Heart right ventricle (tissue), 16 donors: ENCODE measurements around the gene CA4. TPM values are rescaled to one million over a fixed set of nuclear protein-coding genes. Genes with fewer than 3 reads are reported as not detected.

Source experiments
- ATAC-seq, 8 donors: fragments of 200-7000 bp; cut with Tn5 transposase; one replicate each; pipeline ENCODE4 v1.9.1; 2020; ENCODE audit warnings: mild to moderate bottlenecking in 8 of 8, moderate library complexity in 8 of 8, moderate number of reproducible peaks in 1 of 8
- DNase-seq, 2 donors: peaks; one replicate each; pipeline ENCODE4 v3.0.0-alpha.2; 2020
- H3K27ac ChIP-seq, 10 donors: fragments of 200-600 bp; sonication (generic) in 2 of 10; one replicate each; pipeline versions ENCODE4 v1.5.0 to v1.8.0; 2020 to 2022; ENCODE audit warnings: mild to moderate bottlenecking in 3 of 10
- H3K27me3 ChIP-seq, 7 donors: fragments of 200-600 bp; one replicate each; pipeline ENCODE4 v1.8.0; 2021 to 2022; ENCODE audit warnings: mild to moderate bottlenecking in 2 of 7
- H3K36me3 ChIP-seq, 9 donors: fragments of 200-600 bp; sonication (generic) in 1 of 9; one replicate each; pipeline versions ENCODE4 v1.5.0 to v1.8.0; 2020 to 2022; ENCODE audit warnings: mild to moderate bottlenecking in 2 of 9
- H3K4me1 ChIP-seq, 9 donors: fragments of 200-600 bp; sonication (generic) in 1 of 9; one replicate each; pipeline versions ENCODE4 v1.5.0 to v1.8.0; 2020 to 2022; ENCODE audit warnings: mild to moderate bottlenecking in 4 of 9
- H3K4me3 ChIP-seq, 10 donors: fragments of 200-600 bp; sonication (generic) in 2 of 10; one replicate each; pipeline versions ENCODE4 v1.5.0 to v1.8.0; 2020 to 2022; ENCODE audit warnings: mild to moderate bottlenecking in 7 of 10, moderate library complexity in 2 of 10
- H3K9me3 ChIP-seq, 11 donors: fragments of 200-600 bp in 10 of 11; sonication (generic) in 2 of 11; one replicate each; pipeline versions ENCODE4 v1.5.0 to v1.8.0; 2013 to 2022; ENCODE audit warnings: mild to moderate bottlenecking in 2 of 11, control low read depth in 1 of 11, moderate library complexity in 1 of 11
- WGBS, 2 donors: extraction: QIAGEN DNeasy Blood & Tissue Kit; methylation state at CpG; one replicate each; pipeline ENCODE4 v1.1.7; 2013; ENCODE audit warnings: inconsistent platforms in 1 of 2; 5-methylcytosine and 5-hydroxymethylcytosine counted together
- intact Hi-C, 10 donors: fragments of 100-400 bp; cut with DNase I; formaldehyde crosslinking; loops; one replicate each; pipeline versions ENCODE4 v1.11.1 to v1.14.2; 2022
- polyA plus RNA-seq, 2 donors: library from polyadenylated mRNA; stranded (reverse); fragments of 200-250 nt; gene quantifications; one replicate each; pipeline ENCODE4 v1.2.3, GENCODE V29; 2013
- total RNA-seq, 10 donors: library from RNA; stranded (reverse); fragmentation: NEBNext Ultra II Directional in 3 of 10; extraction: Animal tissue kit (Norgen Biotek cat#: 25700) in 3 of 10; gene quantifications; one replicate each; pipeline versions ENCODE4 v1.2.1 to v1.2.4, GENCODE V29; 2021 to 2023
- TF ChIP-seq, protein P1 (sequence below), 9 donors: fragments of 200-600 bp; sonication (generic) in 2 of 9; IDR thresholded peaks; one replicate each; pipeline versions ENCODE4 v1.5.0 to v1.8.0; 2021 to 2022; ENCODE audit warnings: antibody characterized with exemption in 9 of 9, mild to moderate bottlenecking in 5 of 9, moderate library complexity in 1 of 9
- donor health status: Arrhythmogenic right ventricular cardiomyopathy.
- donor health status: ischemic (EF 13 %, LVEDD 7.1; RV severe dilation, severe dysfunction).
- donor health status: healthy with polysubstance abuse.
- donor health status: DM: no; HTN: yes; CAD: no.
- donor health status: DM: no; HTN: no; CAD: no.
- donor health status: ischemic (EF 25% LVEDD 6.9; RV normal size, moderate dysfunction).
- donor health status: ischemic (EF 25% LVEDD 5.7; RV mildly dilated, moderate dysfunction).
- donor health status: healthy.
- donor health status: DM: yes; HTN: yes; CAD: no.
- donor health status: Ischemic cardiomyopathy.
- donor health status: ischemic (EF 35%, LVEDD 5.7; RV mildly dilated, moderate dysfunction).
- donor health status: nonischemic (EF 11% LVEDD 7.7; RV severe dilation, severe dysfunction).
- donor health status: DM: yes; HTN: yes; CAD: no.
- donor health status: PGD.
- donor health status: ischemic (EF 29% LVEDD 5.4; RV normal size, mild dysfunction).
- donor health status: nonischemic (EF 23%, LVEDD 6.1; RV moderate dilation, normal function).

Gene CA4
- total and polyA plus RNA-seq, 12 donors = 5.7 to 57.8 (median 16.2) TPM

- Histone ChIP-seq H3K9me3 (no peaks in the 10 kb centered on the region), H3K27me3 (peaks cover 22 to 86% (median 74%) of the 10 kb centered on the region in 7 donors), H3K4me1 (peaks cover 2 to 69% (median 46%) of the 10 kb centered on the region in 9 donors), H3K27ac (peak overlapping the region in 2 of 10 donors; percentile 51 to 69), H3K36me3 (no peaks in the 10 kb centered on the region), H3K4me3 (no peak overlapping the region)
- ATAC-seq = no peak
- 81 to 83% methylated on average over 2 of the region's 2 CpGs for WGBS, 2 donors
- intact Hi-C loops = loop anchor here in 3 of 10 donors (10.0 kb wide), 1 partner anchor 289 kb away; no protein-coding TSS in a partner anchor
- DNase-seq = no peak
- TF ChIP-seq, protein P1, sequence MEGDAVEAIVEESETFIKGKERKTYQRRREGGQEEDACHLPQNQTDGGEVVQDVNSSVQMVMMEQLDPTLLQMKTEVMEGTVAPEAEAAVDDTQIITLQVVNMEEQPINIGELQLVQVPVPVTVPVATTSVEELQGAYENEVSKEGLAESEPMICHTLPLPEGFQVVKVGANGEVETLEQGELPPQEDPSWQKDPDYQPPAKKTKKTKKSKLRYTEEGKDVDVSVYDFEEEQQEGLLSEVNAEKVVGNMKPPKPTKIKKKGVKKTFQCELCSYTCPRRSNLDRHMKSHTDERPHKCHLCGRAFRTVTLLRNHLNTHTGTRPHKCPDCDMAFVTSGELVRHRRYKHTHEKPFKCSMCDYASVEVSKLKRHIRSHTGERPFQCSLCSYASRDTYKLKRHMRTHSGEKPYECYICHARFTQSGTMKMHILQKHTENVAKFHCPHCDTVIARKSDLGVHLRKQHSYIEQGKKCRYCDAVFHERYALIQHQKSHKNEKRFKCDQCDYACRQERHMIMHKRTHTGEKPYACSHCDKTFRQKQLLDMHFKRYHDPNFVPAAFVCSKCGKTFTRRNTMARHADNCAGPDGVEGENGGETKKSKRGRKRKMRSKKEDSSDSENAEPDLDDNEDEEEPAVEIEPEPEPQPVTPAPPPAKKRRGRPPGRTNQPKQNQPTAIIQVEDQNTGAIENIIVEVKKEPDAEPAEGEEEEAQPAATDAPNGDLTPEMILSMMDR (IDR thresholded peaks at IDR 0.05) = no peak
Measured at GRCh38 chr17:60146206-60146605, 3.6 kb upstream of the CA4 start.

- intact Hi-C loops = loop anchor here in 3 of 10 donors (10.0 kb wide), 1 partner anchor 287 kb away; no protein-coding TSS in a partner anchor
Measured at GRCh38 chr17:60147553-60148223, 2.1 kb upstream of the CA4 start.

GRCh38 chr17:60148373-60148772, 1.4 kb upstream of the CA4 start:
- peaks cover 16 to 91% (median 83%) of the 10 kb centered on the region in 7 donors for H3K27me3 ChIP-seq
- intact Hi-C loops = loop anchor here in 3 of 10 donors (10.0 kb wide), 1 partner anchor 286 kb away; no protein-coding TSS in a partner anchor
- 47% methylated on average over 2 of the region's 2 CpGs for WGBS, 2 donors
- no peak for DNase-seq
- no peak for ATAC-seq
- H3K36me3 ChIP-seq = no peaks in the 10 kb centered on the region
- peak overlapping the region in 1 of 10 donors; percentile 52 for H3K27ac ChIP-seq
- H3K4me1 ChIP-seq = peaks cover 2 to 67% (median 38%) of the 10 kb centered on the region in 9 donors
- TF ChIP-seq, protein P1 (IDR thresholded peaks at IDR 0.05) = no peak
- no peaks in the 10 kb centered on the region for H3K9me3 ChIP-seq
- H3K4me3 ChIP-seq = no peak overlapping the region

More at GRCh38 chr17:60147553-60148223, 2.1 kb upstream of the CA4 start:
- Histone ChIP-seq H3K4me3 (no peak overlapping the region), H3K36me3 (no peaks in the 10 kb centered on the region), H3K4me1 (peaks cover 2 to 68% (median 38%) of the 10 kb centered on the region in 9 donors), H3K27me3 (peaks cover 16 to 86% (median 81%) of the 10 kb centered on the region in 7 donors), H3K9me3 (no peaks in the 10 kb centered on the region), H3K27ac (peak overlapping the region in 1 of 10 donors; percentile 52)
- DNase-seq = no peak
- ATAC-seq = no peak
- 75 to 86% methylated on average over 8 of the region's 8 CpGs for WGBS, 2 donors
- TF ChIP-seq, protein P1 (IDR thresholded peaks at IDR 0.05) = no peak

GRCh38 chr17:60151355-60151754, 1.6 kb downstream of the CA4 start:
- no peaks in the 10 kb centered on the region for H3K9me3 ChIP-seq
- no peak for ATAC-seq
- intact Hi-C loops = loop anchor here in 2 of 10 donors (2.0 to 5.0 kb wide), 2 partner anchors 19 to 276 kb away; no protein-coding TSS in a partner anchor
- H3K4me1 ChIP-seq = peaks cover 10 to 67% (median 43%) of the 10 kb centered on the region in 9 donors
- H3K27me3 ChIP-seq = peaks cover 16 to 83% (median 61%) of the 10 kb centered on the region in 7 donors
- TF ChIP-seq, protein P1 (IDR thresholded peaks at IDR 0.05) = no peak
- DNase-seq = no peak
- H3K36me3 ChIP-seq = no peaks in the 10 kb centered on the region
- peak overlapping the region in 9 of 10 donors; percentile 32 to 64 (median 53) for H3K4me3 ChIP-seq
- WGBS, 2 donors = 20 to 33% methylated on average over 5 of the region's 5 CpGs
- H3K27ac ChIP-seq = peak overlapping the region in 7 of 10 donors; percentile 8 to 80 (median 77)
